HFF-Myc (cell line): ENCODE measurements around the gene FAM163A.

Experiments
- DNase-seq: peaks from one replicate; pipeline ENCODE4 v3.0.0-alpha.2; 2011; ENCODE audit warnings: low read depth; ENCODE audit errors: extremely low read depth
- H3K4me3 ChIP-seq: replicated peaks from 2 replicates; pipeline ENCODE4 v1.5.1; 2011; ENCODE audit warnings: low read depth, mild to moderate bottlenecking, control low read depth, low read length
- TF ChIP-seq, protein P1 (sequence below): IDR thresholded peaks from 2 replicates; pipeline ENCODE4 v1.5.1; 2012; ENCODE audit warnings: mild to moderate bottlenecking, low read depth, low read length, control low read depth; ENCODE audit errors: missing control alignments

The FAM163A gene

GRCh38 chr1:179761846-179762640 lies 19.0 kb downstream of the FAM163A start:
- TF ChIP-seq, protein P1, sequence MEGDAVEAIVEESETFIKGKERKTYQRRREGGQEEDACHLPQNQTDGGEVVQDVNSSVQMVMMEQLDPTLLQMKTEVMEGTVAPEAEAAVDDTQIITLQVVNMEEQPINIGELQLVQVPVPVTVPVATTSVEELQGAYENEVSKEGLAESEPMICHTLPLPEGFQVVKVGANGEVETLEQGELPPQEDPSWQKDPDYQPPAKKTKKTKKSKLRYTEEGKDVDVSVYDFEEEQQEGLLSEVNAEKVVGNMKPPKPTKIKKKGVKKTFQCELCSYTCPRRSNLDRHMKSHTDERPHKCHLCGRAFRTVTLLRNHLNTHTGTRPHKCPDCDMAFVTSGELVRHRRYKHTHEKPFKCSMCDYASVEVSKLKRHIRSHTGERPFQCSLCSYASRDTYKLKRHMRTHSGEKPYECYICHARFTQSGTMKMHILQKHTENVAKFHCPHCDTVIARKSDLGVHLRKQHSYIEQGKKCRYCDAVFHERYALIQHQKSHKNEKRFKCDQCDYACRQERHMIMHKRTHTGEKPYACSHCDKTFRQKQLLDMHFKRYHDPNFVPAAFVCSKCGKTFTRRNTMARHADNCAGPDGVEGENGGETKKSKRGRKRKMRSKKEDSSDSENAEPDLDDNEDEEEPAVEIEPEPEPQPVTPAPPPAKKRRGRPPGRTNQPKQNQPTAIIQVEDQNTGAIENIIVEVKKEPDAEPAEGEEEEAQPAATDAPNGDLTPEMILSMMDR, result no peak
- no peak overlapping the region for H3K4me3 ChIP-seq
- DNase-seq, result no peak

DNA sequence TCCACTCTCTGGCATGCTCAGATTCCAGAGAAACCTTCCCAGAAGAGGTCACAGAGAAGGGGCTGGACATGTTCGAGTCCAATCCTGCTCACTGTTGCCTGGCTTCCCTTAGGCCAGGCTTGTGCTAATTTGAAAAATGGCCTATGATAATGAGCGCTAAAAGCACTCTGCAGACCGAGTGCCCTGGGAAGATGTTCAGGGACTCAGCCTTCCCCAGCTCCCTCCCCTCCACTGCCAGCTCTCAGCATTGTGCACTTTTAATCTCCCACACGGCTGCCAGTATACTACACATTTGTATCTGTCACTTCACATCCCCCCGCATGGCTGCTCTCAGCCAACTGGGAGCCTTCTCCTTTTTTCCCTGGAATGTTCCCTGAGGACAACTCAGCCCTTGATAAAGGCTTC lies 24.1 kb downstream of the FAM163A start:
- H3K4me3 ChIP-seq, result no peak overlapping the region
- TF ChIP-seq, protein P1, result no peak
- DNase-seq, result no peak

DNA sequence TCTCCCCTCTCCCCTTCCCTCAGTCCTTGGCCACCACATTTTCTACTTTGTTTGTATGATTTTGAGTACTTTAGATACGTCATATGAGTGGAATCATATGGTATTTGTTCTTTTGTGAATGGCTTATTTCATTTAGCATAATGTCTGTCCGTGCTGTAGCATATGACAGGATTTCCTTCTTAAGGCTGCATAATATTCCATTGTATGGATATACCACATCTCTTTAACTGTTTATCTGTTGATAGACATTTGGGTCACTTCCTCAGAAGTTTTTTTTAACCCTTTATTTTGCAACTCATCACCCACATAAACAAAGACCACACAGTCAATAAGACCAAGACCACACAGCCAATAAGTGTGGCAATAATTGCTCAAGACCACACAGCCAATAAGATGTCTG lies 24.9 kb downstream of the FAM163A start:
- DNase-seq, result no peak
- H3K4me3 ChIP-seq, result no peak overlapping the region
- TF ChIP-seq, protein P1, result no peak

DNA sequence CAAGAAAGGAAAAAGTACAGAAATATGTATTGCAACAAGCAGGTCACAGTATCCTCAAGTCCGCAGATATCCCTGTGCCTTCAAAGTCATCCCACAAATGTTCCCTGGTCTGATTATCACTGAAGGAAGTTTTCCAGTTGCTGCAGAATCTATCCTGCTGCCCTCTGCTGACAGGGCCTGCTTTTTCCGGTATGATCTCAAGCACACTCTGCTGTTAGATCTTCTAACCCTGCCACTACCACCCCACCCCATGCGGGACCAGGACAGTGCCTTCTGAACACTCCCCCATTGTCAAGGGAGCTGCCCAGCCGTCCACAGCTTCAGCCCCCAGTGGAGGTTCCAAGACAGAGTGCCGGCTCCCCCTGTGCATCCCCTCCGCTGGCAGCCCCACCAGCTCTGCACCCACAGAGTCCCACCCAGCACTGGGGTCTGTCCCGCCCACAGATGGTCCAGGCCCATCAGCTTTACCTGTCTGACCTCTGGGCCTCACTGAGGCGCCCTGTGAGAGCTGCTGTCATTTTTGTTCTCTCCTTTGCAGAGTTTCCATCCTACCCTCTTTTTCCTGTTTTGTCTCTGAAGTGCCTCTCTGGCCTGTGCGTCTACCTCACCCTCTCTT lies 27.9 kb downstream of the FAM163A start:
- DNase-seq, result no peak
- no peak overlapping the region for H3K4me3 ChIP-seq
- TF ChIP-seq, protein P1, result no peak

GRCh38 chr1:179773264-179773663 lies 30.2 kb downstream of the FAM163A start:
- TF ChIP-seq, protein P1, result no peak
- H3K4me3 ChIP-seq, result no peak overlapping the region
- no peak for DNase-seq

DNA sequence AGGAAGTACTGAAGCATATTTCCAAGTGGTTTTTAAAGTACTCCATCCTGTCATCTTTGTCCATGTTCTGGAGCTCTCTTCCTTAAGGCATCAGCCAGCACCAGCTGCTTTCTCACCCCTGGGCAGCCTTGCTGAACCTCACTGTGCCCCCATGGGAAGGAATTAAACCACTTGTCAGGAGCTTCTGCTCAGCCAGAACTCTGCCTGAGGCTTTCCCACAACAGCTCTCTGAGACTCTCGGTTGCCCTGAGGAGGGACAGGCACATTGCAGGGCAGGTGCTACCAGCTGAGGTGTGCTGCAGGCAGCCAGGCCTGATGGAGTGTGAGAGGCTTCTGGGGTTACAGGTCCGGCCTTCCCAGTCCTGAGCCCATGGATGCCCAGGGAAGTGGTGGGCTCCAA lies 30.9 kb downstream of the FAM163A start:
- TF ChIP-seq, protein P1, result no peak
- H3K4me3 ChIP-seq, result no peak overlapping the region
- no peak for DNase-seq
